ENCODE data around the gene CFAP20DC. TPM values are rescaled to one million over a fixed set of nuclear protein-coding genes. Genes with fewer than 3 reads are reported as not detected.
"Not testable (repeated sequence)": the region's sequence is repeated elsewhere in the genome, so short reads cannot be mapped to it uniquely, and the experiment has no call there.

The CFAP20DC gene
- total RNA-seq, 1 donor from 2014 or later, result 8.2 TPM

DNA sequence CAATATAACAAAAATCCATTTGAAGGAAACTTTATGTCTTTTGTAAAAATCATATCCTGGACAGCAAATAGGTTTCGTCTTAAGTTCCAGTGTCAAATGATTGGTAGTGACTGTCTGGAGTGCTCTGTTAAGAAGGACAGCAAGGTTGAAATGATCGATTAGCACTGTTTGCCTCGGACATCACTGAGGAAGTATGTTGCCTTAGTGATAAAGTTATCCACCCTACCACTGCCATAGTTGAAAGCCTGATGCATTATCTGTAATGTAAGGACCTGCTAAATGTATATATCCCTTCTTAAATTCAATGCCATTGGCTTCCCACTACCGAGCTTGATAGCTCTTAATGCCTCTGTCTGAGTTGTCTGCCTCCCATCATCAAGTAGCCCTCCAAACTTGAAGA lies 70.0 kb downstream of the CFAP20DC start:
- DNase-seq (ENCODE audit: low read depth), result no peak
- TF ChIP-seq, protein P1, sequence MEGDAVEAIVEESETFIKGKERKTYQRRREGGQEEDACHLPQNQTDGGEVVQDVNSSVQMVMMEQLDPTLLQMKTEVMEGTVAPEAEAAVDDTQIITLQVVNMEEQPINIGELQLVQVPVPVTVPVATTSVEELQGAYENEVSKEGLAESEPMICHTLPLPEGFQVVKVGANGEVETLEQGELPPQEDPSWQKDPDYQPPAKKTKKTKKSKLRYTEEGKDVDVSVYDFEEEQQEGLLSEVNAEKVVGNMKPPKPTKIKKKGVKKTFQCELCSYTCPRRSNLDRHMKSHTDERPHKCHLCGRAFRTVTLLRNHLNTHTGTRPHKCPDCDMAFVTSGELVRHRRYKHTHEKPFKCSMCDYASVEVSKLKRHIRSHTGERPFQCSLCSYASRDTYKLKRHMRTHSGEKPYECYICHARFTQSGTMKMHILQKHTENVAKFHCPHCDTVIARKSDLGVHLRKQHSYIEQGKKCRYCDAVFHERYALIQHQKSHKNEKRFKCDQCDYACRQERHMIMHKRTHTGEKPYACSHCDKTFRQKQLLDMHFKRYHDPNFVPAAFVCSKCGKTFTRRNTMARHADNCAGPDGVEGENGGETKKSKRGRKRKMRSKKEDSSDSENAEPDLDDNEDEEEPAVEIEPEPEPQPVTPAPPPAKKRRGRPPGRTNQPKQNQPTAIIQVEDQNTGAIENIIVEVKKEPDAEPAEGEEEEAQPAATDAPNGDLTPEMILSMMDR (IDR thresholded peaks at IDR 0.05; ENCODE audit: insufficient read depth, low read length, poor library complexity, severe bottlenecking), result no peak
- H3K27me3 ChIP-seq (ENCODE audit: control insufficient read depth, insufficient read depth, low read length), result no peaks in the 10 kb centered on the region

DNA sequence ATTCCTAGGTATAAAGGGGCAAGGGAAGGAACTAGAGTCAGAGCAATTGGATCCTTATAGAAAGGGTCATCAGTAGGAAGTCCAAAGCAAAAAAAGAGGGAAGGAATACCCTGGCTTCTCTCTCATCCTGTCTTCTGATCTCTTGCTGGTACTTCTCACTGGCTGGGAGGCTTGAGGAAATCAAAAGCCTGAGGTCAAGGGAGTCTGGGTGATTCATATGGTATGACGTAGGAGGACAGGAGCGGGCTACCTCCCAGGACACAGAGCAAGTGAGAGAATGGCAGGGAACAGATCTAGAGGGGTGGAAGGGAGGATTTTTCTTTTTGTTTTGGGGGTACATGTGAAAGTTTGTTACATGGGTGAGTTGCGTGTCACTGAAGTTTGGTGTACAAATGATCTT lies 76.0 kb downstream of the CFAP20DC start:
- H3K4me3 ChIP-seq (ENCODE audit: low read depth, low read length), result no peak overlapping the region

More for the DNA sequence above, 70.0 kb downstream of the CFAP20DC start:
- Histone ChIP-seq H3K4me3 (ENCODE audit: low read depth, low read length) (no peak overlapping the region), H3K36me3 (ENCODE audit: control insufficient read depth, insufficient read depth, low read length) (no peaks in the 10 kb centered on the region)

DNA sequence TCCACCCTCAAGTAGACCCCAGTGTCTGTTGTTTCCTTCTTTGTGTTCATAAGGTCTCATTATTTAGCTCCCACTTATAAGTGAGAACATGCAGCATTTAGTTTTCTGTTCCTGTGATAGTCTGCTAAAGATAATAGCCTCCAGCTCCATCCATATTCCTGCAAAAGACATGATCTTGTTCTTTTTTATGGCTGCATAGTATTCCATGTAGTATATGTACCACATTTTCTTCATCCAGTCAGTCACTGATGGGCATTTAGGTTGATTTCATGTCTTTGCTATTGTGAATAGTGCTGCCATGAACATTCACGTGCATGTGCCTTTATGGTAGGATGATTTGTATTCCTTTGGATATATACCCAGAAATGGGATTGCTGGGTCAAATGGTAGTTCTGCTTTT lies 82.0 kb downstream of the CFAP20DC start:
- H3K36me3 ChIP-seq (ENCODE audit: control insufficient read depth, insufficient read depth, low read length); DNase-seq (ENCODE audit: low read depth); H3K27me3 ChIP-seq (ENCODE audit: control insufficient read depth, insufficient read depth, low read length); H3K4me3 ChIP-seq (ENCODE audit: low read depth, low read length): not testable (repeated sequence)

More for the DNA sequence above, 76.0 kb downstream of the CFAP20DC start:
- DNase-seq (ENCODE audit: low read depth), result no peak
- no peaks in the 10 kb centered on the region for H3K27me3 ChIP-seq (ENCODE audit: control insufficient read depth, insufficient read depth, low read length)
- no peaks in the 10 kb centered on the region for H3K36me3 ChIP-seq (ENCODE audit: control insufficient read depth, insufficient read depth, low read length)
- TF ChIP-seq, protein P1 (IDR thresholded peaks at IDR 0.05; ENCODE audit: insufficient read depth, low read length, poor library complexity, severe bottlenecking), result no peak

DNA sequence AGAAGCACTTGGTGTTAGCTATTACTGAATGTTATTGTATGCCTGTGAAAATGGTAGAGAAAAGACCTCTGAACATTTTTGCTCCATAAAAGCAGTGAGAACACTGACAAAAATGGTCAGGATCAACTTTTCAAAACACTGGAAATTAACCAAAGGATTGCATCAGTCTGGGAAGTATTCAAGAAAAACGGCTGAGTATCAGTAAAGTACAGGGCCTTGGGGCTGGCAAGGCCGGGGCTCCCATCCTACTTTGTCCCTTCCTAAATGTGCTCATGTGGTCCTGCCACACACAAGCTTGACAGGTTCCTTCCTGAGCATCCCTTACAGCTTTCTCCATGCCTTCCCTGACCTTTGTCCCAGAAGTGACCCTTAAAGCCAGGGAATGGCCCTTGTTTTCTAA lies 84.0 kb downstream of the CFAP20DC start:
- TF ChIP-seq, protein P1 (IDR thresholded peaks at IDR 0.05; ENCODE audit: insufficient read depth, low read length, poor library complexity, severe bottlenecking), result no peak
- H3K4me3 ChIP-seq (ENCODE audit: low read depth, low read length), result no peak overlapping the region
- no peaks in the 10 kb centered on the region for H3K36me3 ChIP-seq (ENCODE audit: control insufficient read depth, insufficient read depth, low read length)
- H3K27me3 ChIP-seq (ENCODE audit: control insufficient read depth, insufficient read depth, low read length), result no peaks in the 10 kb centered on the region
- no peak for DNase-seq (ENCODE audit: low read depth)

DNA sequence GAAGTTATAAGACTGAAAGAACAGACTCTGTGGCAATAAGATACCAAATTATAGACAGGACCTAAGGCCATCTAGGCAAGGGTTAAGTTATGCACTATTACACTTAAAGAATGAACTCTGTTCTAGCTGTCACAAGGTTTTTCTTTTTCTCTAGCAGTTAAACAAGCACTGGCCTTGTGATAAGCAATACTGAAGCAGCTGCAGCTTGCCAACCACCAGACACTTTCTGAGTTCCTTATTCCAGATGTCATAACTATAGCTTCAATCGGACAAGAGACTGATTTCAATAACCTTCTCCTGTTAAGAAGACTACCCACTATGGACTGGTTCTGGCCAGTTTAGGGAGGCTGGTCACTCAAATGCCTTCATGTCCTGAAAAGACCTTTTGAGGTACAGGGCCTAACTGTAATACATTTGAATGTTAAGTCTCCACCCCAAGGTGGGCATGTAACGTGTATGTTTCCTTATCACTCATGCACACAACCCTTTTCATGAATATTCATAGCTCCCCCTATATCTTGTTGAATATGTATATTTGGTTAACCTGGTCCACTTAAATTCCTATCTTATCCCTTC lies 85.8 kb downstream of the CFAP20DC start:
- H3K36me3 ChIP-seq (ENCODE audit: control insufficient read depth, insufficient read depth, low read length), result no peaks in the 10 kb centered on the region
- no peak for DNase-seq (ENCODE audit: low read depth)
- TF ChIP-seq, protein P1 (IDR thresholded peaks at IDR 0.05; ENCODE audit: insufficient read depth, low read length, poor library complexity, severe bottlenecking), result no peak
- H3K27me3 ChIP-seq (ENCODE audit: control insufficient read depth, insufficient read depth, low read length), result no peaks in the 10 kb centered on the region
- no peak overlapping the region for H3K4me3 ChIP-seq (ENCODE audit: low read depth, low read length)

DNA sequence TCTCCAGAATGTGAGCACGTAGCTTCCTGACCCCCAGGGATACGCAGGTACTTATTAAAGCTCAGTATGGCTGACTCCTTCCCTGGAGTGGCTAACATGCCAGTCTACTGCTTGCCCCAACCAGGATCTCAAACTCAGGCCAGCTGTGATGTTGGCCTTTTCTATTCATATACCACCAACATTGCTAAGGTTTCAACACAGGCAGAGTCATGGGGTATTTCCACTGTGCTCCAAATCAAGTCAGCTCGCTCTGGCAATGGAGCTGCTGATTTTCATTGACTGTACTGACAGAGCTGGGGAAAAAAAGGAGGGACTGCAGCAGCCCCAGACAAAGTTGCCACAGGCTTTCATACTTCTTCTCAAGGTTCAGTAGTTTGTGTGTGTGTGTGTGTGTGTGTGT lies 87.0 kb downstream of the CFAP20DC start:
- DNase-seq (ENCODE audit: low read depth), result no peak
- Histone ChIP-seq H3K36me3 (ENCODE audit: control insufficient read depth, insufficient read depth, low read length) (no peaks in the 10 kb centered on the region), H3K4me3 (ENCODE audit: low read depth, low read length) (no peak overlapping the region), H3K27me3 (ENCODE audit: control insufficient read depth, insufficient read depth, low read length) (no peaks in the 10 kb centered on the region)
- TF ChIP-seq, protein P1 (IDR thresholded peaks at IDR 0.05; ENCODE audit: insufficient read depth, low read length, poor library complexity, severe bottlenecking), result no peak
